Bronchial epithelial cell (primary cell): ENCODE results near the gene DPT. TPM values are rescaled to one million over a fixed set of nuclear protein-coding genes. Genes with fewer than 3 reads are reported as not detected.

ENCODE experiments used
- DNase-seq: peaks from one replicate; pipeline ENCODE4 v3.0.0-alpha.2; 2010; ENCODE audit warnings: low read depth
- FAIRE-seq: peaks from 2 replicates; lab custom pipeline; 2011; peaks lifted over from hg19 to GRCh38; lab: Jason Lieb, UNC
- H3K27me3 ChIP-seq: 2 replicates; pipeline ENCODE4 v1.5.1; 2011; ENCODE audit warnings: low read length; ENCODE audit not compliant: control insufficient read depth, insufficient read depth
- H3K36me3 ChIP-seq: 2 replicates; pipeline ENCODE4 v1.5.1; 2011; ENCODE audit warnings: low read length; ENCODE audit not compliant: control insufficient read depth, insufficient read depth
- H3K4me3 ChIP-seq: 2 replicates; pipeline ENCODE4 v1.5.1; 2011; ENCODE audit warnings: mild to moderate bottlenecking, low read depth, low read length, control low read depth
- CTCF ChIP-seq: IDR thresholded peaks from 2 replicates; pipeline ENCODE4 v1.5.1; 2011; ENCODE audit warnings: mild to moderate bottlenecking, moderate library complexity, low read length, control low read depth, inconsistent platforms; ENCODE audit not compliant: insufficient read depth, severe bottlenecking
- total RNA-seq: library from RNA; depleted of rRNA; stranded (reverse); fragments of >200 nt; gene quantifications from 2 replicates; pipeline ENCODE4 v1.2.1, GENCODE V29; 2014

The DPT gene
- total RNA-seq, 1 donor from 2014 or later, result not detected

- Histone ChIP-seq H3K36me3 (no peaks in the 10 kb centered on the region), H3K27me3 (no peaks in the 10 kb centered on the region), H3K4me3 (no peak overlapping the region)
- peak; percentile 12 for DNase-seq
- FAIRE-seq, result no peak
- TF ChIP-seq CTCF, result no peak
These were observed 75.4 kb downstream of the DPT start for GRCh38 chr1:168653567-168653966.

- no peak for TF ChIP-seq CTCF
- Histone ChIP-seq H3K4me3 (no peak overlapping the region), H3K27me3 (no peaks in the 10 kb centered on the region), H3K36me3 (no peaks in the 10 kb centered on the region)
- DNase-seq (no peak), FAIRE-seq (no peak)
These were observed 83.3 kb downstream of the DPT start for GRCh38 chr1:168645721-168646120.

Other genes with a start within 250 kb of the DPT start
- not detected in 2 replicates for gene XCL2, start 185.2 kb downstream of the DPT start, total RNA-seq
- not detected in 2 replicates for gene XCL1, start 152.6 kb downstream of the DPT start, total RNA-seq